ENCODE measurements around the gene POLR2I.

POLR2I gene

GRCh38 chr19:36103842-36104552 is 10.7 kb downstream of the POLR2I start:
- no peaks in the 10 kb centered on the region for H3K4me1 ChIP-seq (ENCODE audit: insufficient read depth, poor library complexity, severe bottlenecking)
- ATAC-seq (ENCODE audit: low read depth) (peak; percentile 50; the same call in 2 of the 3 replicates), DNase-seq (ENCODE audit: low spot score) (no peak)
- TF ChIP-seq CTCF (IDR thresholded peaks at IDR 0.05; ENCODE audit: poor library complexity, severe bottlenecking) = no peak
- H3K36me3 ChIP-seq (ENCODE audit: low read depth) = peaks cover 31% of the 10 kb centered on the region
- H3K9me3 ChIP-seq (ENCODE audit: severe bottlenecking) = no peaks in the 10 kb centered on the region
- H3K4me3 ChIP-seq (ENCODE audit: severe bottlenecking) = no peak overlapping the region
- no peaks in the 10 kb centered on the region for H3K27me3 ChIP-seq (ENCODE audit: insufficient read depth, poor library complexity, severe bottlenecking)
- H3K27ac ChIP-seq (ENCODE audit: poor library complexity, severe bottlenecking) = no peak overlapping the region

GRCh38 chr19:36103040-36103626 is 11.5 kb downstream of the POLR2I start:
- Histone ChIP-seq H3K36me3 (ENCODE audit: low read depth) (peaks cover 31% of the 10 kb centered on the region), H3K27ac (ENCODE audit: poor library complexity, severe bottlenecking) (no peak overlapping the region), H3K4me1 (ENCODE audit: insufficient read depth, poor library complexity, severe bottlenecking) (no peaks in the 10 kb centered on the region), H3K9me3 (ENCODE audit: severe bottlenecking) (no peaks in the 10 kb centered on the region), H3K4me3 (ENCODE audit: severe bottlenecking) (no peak overlapping the region), H3K27me3 (ENCODE audit: insufficient read depth, poor library complexity, severe bottlenecking) (no peaks in the 10 kb centered on the region)
- DNase-seq (ENCODE audit: low spot score) = no peak
- ATAC-seq (ENCODE audit: low read depth) = no peak
- no peak for TF ChIP-seq CTCF (IDR thresholded peaks at IDR 0.05; ENCODE audit: poor library complexity, severe bottlenecking)

- Histone ChIP-seq H3K27ac (ENCODE audit: poor library complexity, severe bottlenecking) (no peak overlapping the region), H3K4me1 (ENCODE audit: insufficient read depth, poor library complexity, severe bottlenecking) (no peaks in the 10 kb centered on the region), H3K9me3 (ENCODE audit: severe bottlenecking) (no peaks in the 10 kb centered on the region), H3K4me3 (ENCODE audit: severe bottlenecking) (no peak overlapping the region), H3K36me3 (ENCODE audit: low read depth) (peaks cover 31% of the 10 kb centered on the region), H3K27me3 (ENCODE audit: insufficient read depth, poor library complexity, severe bottlenecking) (no peaks in the 10 kb centered on the region)
- ATAC-seq (ENCODE audit: low read depth) = peak; percentile 38; the same call in 1 of the 3 replicates
- DNase-seq (ENCODE audit: low spot score) = no peak
- TF ChIP-seq CTCF (IDR thresholded peaks at IDR 0.05; ENCODE audit: poor library complexity, severe bottlenecking) = no peak
These were observed 12.9 kb downstream of the POLR2I start for GRCh38 chr19:36101550-36102327.

- peaks cover 31% of the 10 kb centered on the region for H3K36me3 ChIP-seq (ENCODE audit: low read depth)
- H3K4me1 ChIP-seq (ENCODE audit: insufficient read depth, poor library complexity, severe bottlenecking) = no peaks in the 10 kb centered on the region
- no peak for TF ChIP-seq CTCF (IDR thresholded peaks at IDR 0.05; ENCODE audit: poor library complexity, severe bottlenecking)
- no peaks in the 10 kb centered on the region for H3K9me3 ChIP-seq (ENCODE audit: severe bottlenecking)
- H3K27me3 ChIP-seq (ENCODE audit: insufficient read depth, poor library complexity, severe bottlenecking) = no peaks in the 10 kb centered on the region
- ATAC-seq (ENCODE audit: low read depth) (no peak), DNase-seq (ENCODE audit: low spot score) (no peak)
- no peak overlapping the region for H3K4me3 ChIP-seq (ENCODE audit: severe bottlenecking)
- no peak overlapping the region for H3K27ac ChIP-seq (ENCODE audit: poor library complexity, severe bottlenecking)
These were observed 14.2 kb downstream of the POLR2I start for GRCh38 chr19:36100476-36100875.
